HL-60 (cell line): Measurements from ENCODE around the gene GPD1L.

Source experiments
- DNase-seq, 2 experiments: peaks; one replicate each; pipeline ENCODE4 v3.0.0-alpha.2; 2010 to 2020; ENCODE audit warnings: low read depth in 1 of 2, low spot score in 1 of 2
- H3K27ac ChIP-seq: fragments of 250-450 bp; sonication (Bioruptor Pico); replicated peaks from 2 replicates; pipeline ENCODE4 v1.5.1; 2020; ENCODE audit warnings: mild to moderate bottlenecking, moderate library complexity
- H3K27me3 ChIP-seq: fragments of 250-450 bp; sonication (Bioruptor Pico); 2 replicates; pipeline ENCODE4 v1.5.1; 2021; ENCODE audit warnings: mild to moderate bottlenecking, moderate library complexity; ENCODE audit not compliant: insufficient read depth, poor library complexity, severe bottlenecking
- H3K4me3 ChIP-seq: replicated peaks from 2 replicates; pipeline ENCODE4 v1.5.1; 2011; ENCODE audit warnings: mild to moderate bottlenecking, control low read depth, low read length; ENCODE audit not compliant: insufficient read depth
- CTCF ChIP-seq: IDR thresholded peaks from one replicate; pipeline ENCODE4 v1.5.1; 2011; ENCODE audit warnings: low read length, control low read depth, inconsistent platforms; ENCODE audit not compliant: insufficient read depth
- GABPA ChIP-seq: IDR thresholded peaks from 2 replicates; pipeline ENCODE4 v1.6.1; 2012; ENCODE audit warnings: low read depth
- POLR2AphosphoS5 ChIP-seq: IDR thresholded peaks from 2 replicates; pipeline ENCODE4 v1.6.1; 2012; ENCODE audit warnings: low read depth
- REST ChIP-seq: IDR thresholded peaks from 2 replicates; pipeline ENCODE4 v1.6.1; 2012; ENCODE audit warnings: low read depth; ENCODE audit not compliant: insufficient replicate concordance
- SPI1 ChIP-seq: IDR thresholded peaks from 2 replicates; pipeline ENCODE4 v1.6.1; 2012; ENCODE audit warnings: low read depth, mild to moderate bottlenecking, borderline replicate concordance

Gene GPD1L

GRCh38 chr3:32078864-32079263, 27.6 kb upstream of the GPD1L start:
- Histone ChIP-seq H3K4me3 (no peak overlapping the region), H3K27me3 (no peaks in the 10 kb centered on the region), H3K27ac (no peak overlapping the region)
- no peak for DNase-seq
- TF ChIP-seq GABPA (no peak), SPI1 (no peak), POLR2AphosphoS5 (no peak), CTCF (no peak), REST (no peak)

- Histone ChIP-seq H3K27me3 (no peaks in the 10 kb centered on the region), H3K27ac (no peak overlapping the region), H3K4me3 (no peak overlapping the region)
- no peak for DNase-seq
- TF ChIP-seq GABPA, result no peak
- TF ChIP-seq REST, result no peak
- TF ChIP-seq CTCF, result no peak
Measured at GRCh38 chr3:32082721-32083120, 23.7 kb upstream of the GPD1L start.

- Histone ChIP-seq H3K4me3 (no peak overlapping the region), H3K27ac (no peak overlapping the region), H3K27me3 (no peaks in the 10 kb centered on the region)
- DNase-seq, result no peak
- TF ChIP-seq REST, result no peak
- TF ChIP-seq CTCF, result no peak
- no peak for TF ChIP-seq POLR2AphosphoS5
- TF ChIP-seq GABPA, result no peak
- TF ChIP-seq SPI1, result no peak
Measured at GRCh38 chr3:32083702-32084270, 22.6 kb upstream of the GPD1L start.
